Measurements from ENCODE around the gene DHCR7.
A peak's percentile ranks its signal among the peaks of the same experiment; 100 is the strongest.

The DHCR7 gene

DNA sequence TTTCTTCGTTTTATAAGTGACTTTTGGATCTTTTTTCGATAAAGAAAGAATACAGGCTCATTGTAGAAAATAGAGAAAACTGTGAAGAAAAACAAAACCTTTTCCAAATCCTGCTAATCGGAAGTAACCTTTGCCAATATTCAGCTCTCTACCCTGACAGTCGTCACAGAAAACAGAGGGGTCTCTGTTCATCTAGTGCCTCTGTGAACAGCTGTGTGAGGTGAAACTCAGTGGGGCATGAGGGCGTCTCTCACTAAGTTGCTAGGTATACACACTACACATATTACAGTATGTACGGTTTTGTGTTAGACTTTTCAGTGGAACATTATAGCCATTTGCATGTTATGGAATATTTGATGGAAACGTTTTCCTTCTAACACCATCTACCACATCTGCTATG, 39.4 kb downstream of the DHCR7 start:
- DNase-seq (ENCODE audit: low spot score) = no peak

GRCh38 chr11:71407356-71407755, 40.8 kb downstream of the DHCR7 start:
- no peak for DNase-seq (ENCODE audit: low spot score)

DNA sequence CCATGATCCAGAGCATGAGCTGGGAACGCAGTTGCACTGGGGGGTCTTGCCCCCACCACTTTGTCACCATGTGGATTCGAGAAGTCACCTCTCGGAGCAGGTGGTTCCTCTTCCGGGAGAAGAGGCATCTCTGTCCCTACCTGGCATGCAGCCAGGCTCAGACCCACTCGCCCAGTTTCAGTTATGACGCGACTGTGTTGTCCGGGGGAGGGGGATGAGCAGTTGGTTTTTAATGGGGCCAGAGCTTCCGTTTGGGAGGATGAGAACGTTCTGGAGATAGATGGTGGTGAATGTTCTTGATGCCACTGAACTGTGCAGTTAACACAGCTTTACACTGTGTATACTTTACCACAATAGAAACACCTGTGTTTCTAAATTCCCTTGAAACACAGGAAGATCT, 41.5 kb downstream of the DHCR7 start:
- DNase-seq (ENCODE audit: low spot score) = peak; percentile 8

GRCh38 chr11:71404209-71404608, 44.0 kb downstream of the DHCR7 start:
- DNase-seq (ENCODE audit: low spot score) = no peak

- DNase-seq (ENCODE audit: low spot score) = no peak
Measured at GRCh38 chr11:71402878-71403277, 45.3 kb downstream of the DHCR7 start.

DNA sequence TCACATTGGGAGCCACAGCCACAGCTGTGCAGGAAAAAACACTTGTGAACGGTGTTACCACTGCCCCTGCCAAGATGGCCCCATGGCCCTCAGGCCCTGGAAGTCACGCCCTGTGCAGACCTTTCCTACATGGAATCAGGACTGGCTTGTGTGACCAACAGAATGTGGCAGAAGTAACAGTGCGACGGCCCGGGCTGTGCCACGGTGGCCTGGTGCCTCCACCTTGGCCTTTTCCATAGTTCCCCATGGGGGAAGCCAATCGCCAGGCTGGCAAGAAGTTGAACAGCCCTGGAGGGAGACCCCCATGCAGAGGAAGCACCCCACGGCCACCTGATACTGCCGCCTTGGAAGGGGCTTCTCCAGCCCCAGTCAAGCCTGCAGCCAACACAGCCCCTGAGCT, 48.0 kb downstream of the DHCR7 start:
- DNase-seq (ENCODE audit: low spot score) = no peak

DNA sequence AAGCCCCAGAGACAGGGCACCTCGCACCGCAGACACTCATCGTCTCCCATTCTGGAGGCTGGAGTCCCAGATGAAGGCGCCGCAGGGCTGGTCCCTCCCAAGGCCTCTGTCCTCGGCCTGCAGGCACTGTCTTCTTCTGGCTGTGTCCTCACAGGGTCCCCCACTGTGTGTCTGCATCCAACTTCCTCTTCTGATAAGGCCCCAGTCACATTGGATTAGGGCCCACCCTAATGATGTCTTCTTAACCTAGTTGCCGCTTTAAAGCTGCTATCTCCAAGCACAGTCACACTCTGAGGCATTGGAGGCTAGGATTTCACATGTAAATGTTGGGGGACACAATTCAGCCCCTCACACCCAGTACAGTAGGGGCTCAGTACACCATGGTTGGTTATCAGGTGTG, 48.9 kb downstream of the DHCR7 start:
- no peak for DNase-seq (ENCODE audit: low spot score)

GRCh38 chr11:71397961-71398360, 50.2 kb downstream of the DHCR7 start:
- no peak for DNase-seq (ENCODE audit: low spot score)

- no peak for DNase-seq (ENCODE audit: low spot score)
Measured at GRCh38 chr11:71397331-71397860, 50.8 kb downstream of the DHCR7 start.

DNA sequence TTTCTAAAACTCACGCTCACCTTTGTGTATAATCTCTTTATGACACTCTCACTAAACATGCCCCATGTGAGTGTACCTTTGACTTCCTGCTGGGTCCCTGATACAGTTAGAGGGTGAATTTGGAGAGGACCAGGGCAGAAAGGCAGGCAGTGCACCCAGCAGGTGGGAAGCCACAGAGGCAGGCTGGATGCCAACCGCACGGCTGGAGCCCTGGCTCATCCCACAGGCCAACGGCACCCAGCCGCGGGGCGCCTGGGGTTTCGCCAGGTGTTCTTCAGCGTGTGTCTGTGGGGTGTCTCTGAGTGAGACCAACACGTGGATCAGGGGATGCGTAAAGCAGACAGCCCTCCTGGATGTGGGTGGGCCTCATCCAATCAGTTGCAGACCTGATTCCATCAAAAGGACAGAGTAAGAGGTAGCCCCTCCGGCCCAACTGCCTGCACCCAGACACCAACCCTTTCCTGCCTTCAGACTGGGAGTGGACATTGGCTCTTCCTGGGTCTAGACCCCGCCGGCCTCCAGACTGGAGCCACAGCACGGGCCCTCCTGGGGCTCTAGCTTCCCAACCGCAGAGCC, 51.6 kb downstream of the DHCR7 start:
- no peak for DNase-seq (ENCODE audit: low spot score)

DNA sequence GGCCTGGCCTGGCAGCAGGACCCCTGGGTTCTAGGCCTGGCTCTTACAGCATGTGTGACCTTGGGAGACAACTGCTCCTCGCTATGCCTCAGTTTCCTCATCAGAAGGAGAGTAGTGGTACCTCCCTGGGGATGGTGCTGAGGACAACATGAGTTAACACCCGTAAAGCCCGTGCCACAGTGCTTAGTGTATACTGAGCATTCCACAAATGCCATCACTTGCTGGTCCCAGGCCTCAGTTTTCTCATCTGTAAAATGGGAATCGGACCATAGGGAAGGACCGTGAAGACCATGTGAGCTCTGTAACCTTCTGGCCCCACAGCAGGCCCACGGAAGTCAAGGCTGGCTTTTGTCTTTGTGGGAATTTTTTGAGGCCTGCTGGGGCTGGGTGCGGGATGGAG, 52.4 kb downstream of the DHCR7 start:
- DNase-seq (ENCODE audit: low spot score) = no peak

DNA sequence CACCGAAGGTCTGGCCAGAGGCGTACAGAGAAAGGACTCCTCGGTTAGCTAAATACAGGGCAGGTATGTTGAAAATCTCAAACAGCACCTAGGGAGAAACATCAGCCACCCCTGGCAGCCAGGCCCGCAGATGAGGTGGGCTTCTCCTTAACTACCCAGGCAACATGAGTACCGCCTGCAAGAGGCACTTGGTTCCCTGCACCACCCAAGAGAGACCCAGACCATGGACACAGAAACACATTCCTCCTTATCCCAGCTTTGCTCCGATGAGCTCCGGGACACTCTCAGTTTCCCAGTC, 53.0 kb downstream of the DHCR7 start:
- no peak for DNase-seq (ENCODE audit: low spot score)

- no peak for DNase-seq (ENCODE audit: low spot score)
Measured at GRCh38 chr11:71393283-71393682, 54.9 kb downstream of the DHCR7 start.

GRCh38 chr11:71391796-71392195, 56.4 kb downstream of the DHCR7 start:
- no peak for DNase-seq (ENCODE audit: low spot score)

DNA sequence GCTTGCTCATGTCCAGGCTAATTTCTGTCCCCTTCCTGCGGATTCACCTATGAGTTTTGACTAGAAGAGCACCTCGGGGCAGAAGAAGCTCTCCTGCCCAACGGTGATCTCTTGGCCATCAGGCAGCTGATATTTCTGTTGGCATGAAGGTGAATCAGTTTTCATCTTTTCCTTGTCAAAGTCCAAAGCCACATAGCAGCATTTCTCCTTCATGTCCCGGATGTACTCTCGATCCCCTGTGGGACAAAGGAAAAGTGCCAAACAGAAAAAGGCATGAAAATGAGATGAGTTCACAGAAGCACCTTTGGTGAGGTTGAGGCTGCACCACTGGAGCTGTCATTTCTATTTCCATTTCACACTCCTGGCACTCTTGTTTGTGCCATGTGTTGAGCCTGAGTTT, 56.8 kb downstream of the DHCR7 start:
- no peak for DNase-seq (ENCODE audit: low spot score)

GRCh38 chr11:71388637-71389235, 59.5 kb downstream of the DHCR7 start:
- no peak for DNase-seq (ENCODE audit: low spot score)

DNA sequence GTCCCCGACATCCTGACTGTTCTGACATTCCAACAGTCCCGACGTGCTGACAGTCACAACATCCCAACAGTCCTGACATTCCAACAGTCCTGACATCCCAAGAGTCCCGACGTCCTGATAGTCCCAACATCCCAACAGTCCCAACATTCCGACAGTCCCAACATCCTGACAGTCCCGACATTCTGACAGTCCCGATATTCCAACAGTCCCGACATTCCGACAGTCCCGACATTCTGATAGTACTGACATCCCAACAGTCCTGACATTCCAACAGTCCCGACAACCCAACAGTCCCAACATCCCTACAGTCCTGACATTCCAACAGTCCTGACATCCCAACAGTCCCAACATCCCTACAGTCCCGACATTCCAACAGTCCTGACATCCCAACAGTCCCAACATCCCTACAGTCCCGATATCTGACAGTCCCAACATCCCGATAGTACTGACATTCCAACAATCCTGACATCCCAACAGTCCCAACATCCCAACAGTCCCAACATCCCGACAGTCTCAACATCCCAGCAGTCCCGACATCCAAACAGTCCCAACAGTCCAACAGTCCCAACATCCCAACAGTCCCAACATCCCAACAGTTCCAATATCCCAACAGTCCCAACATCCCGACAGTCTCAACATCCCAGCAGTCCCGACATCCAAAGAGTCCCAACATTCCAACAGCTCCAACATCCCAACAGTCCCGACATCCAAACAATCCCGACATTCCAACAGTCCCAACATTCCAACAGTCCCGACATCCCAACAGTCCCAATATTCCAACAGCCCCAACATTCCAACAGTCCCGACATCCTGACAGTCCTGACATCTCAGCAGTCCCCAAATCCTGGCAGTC, 60.2 kb downstream of the DHCR7 start:
- DNase-seq (ENCODE audit: low spot score) = no peak

GRCh38 chr11:71387200-71387599, 61.0 kb downstream of the DHCR7 start:
- DNase-seq (ENCODE audit: low spot score) = no peak

DNA sequence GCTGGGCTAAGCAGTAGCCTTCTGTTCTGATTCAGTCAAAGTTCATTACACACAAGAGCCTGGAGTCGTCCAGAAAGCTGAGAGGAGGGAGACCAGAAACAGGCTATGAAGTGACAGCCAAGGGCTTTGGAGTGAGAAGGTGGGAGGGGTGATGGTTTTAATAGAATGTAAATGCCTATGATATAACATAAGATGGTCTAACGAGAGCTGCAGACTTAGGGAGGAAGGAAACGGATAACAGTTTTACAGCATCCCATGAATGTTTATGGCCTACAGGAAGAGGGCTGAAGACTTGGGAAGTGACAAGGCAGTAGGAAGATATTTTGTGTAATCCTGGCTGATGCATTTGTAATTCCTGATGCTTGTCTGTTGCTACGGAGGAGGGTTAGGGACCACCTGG, 62.0 kb downstream of the DHCR7 start:
- DNase-seq (ENCODE audit: low spot score) = no peak

DNA sequence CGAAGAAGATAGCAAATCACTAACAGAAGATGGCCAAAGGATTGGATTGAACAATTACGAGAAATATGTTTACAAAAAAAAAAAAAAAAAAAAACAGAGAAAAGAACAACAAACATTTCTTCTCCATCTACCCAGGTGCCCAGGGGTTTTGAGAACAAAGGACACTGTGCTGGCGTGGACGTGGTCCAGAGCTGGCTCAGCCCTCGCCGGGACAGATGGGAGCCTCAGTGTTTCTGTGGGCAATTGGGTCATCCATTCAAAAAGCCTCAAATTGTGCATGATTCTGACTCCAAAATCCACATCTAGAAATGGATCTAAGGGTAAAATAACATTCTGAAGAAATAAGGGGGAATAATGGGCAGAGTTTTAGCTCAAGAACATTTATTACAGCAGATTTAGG, 63.1 kb downstream of the DHCR7 start:
- no peak for DNase-seq (ENCODE audit: low spot score)

- no peak for DNase-seq (ENCODE audit: low spot score)
Measured at GRCh38 chr11:71384561-71384960, 63.6 kb downstream of the DHCR7 start.

All from D341Med (cell line).